ENCODE measurements around the gene MAGOH.

DNA sequence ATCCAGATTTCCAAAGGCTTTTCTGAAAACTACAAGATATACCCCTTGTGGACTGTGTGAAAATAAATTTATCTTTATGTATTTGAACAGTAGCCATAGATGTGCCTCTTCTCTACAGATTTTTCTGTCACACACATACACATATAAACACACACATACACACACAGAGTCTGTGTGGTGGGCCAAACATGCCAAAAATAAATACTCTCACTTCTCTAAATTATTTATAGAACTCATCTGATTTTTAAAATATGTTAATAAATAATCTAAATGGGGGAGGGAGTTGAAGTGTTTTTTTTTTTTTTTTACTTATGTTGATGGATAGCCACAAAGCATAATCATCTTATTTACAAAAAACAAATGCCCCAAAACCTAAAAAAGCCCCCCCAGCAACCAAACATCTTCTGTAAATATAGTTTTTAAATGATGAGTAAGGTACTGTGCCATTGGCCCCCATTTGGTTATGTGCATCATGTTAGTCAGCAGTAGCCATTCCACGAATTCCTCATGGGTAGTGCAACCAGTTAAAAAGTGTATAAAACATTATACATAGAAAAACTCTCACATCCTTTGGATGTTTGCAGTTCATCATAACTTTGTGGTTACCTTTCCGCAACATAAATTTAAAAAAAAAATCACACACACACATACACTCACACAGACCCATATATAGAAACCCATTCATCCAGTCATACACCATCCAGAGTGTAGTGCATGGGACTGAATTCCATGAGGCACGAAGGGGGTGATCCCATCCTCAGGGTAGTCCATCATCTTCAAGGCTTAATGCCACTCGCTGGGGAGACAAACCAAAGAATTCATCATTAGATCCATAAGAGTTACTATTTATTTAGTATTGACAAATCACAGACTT is 8.2 kb upstream of the MAGOH start:
- TF ChIP-seq, protein P1, sequence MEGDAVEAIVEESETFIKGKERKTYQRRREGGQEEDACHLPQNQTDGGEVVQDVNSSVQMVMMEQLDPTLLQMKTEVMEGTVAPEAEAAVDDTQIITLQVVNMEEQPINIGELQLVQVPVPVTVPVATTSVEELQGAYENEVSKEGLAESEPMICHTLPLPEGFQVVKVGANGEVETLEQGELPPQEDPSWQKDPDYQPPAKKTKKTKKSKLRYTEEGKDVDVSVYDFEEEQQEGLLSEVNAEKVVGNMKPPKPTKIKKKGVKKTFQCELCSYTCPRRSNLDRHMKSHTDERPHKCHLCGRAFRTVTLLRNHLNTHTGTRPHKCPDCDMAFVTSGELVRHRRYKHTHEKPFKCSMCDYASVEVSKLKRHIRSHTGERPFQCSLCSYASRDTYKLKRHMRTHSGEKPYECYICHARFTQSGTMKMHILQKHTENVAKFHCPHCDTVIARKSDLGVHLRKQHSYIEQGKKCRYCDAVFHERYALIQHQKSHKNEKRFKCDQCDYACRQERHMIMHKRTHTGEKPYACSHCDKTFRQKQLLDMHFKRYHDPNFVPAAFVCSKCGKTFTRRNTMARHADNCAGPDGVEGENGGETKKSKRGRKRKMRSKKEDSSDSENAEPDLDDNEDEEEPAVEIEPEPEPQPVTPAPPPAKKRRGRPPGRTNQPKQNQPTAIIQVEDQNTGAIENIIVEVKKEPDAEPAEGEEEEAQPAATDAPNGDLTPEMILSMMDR (IDR thresholded peaks at IDR 0.05), result no peak
- TF ChIP-seq POLR2A (IDR thresholded peaks at IDR 0.05) (no peak), POLR2AphosphoS5 (IDR thresholded peaks at IDR 0.05) (no peak), EP300 (IDR thresholded peaks at IDR 0.05; ENCODE audit: low read depth) (no peak)

Data from transverse colon (tissue), 4 donors.